GM12878 (cell line): ENCODE measurements around the gene STARD10. TPM values are rescaled to one million over a fixed set of nuclear protein-coding genes. Genes with fewer than 3 reads are reported as not detected.

Experiments used
- ATAC-seq: fragments of 200-7000 bp; cut with Tn5 transposase; 3 replicates; pipeline ENCODE4 v1.9.1; 2020; ENCODE audit warnings: mild to moderate bottlenecking, moderate library complexity
- BruUV-seq: library from RNA; stranded (reverse); fragments of 400-500 nt; replicated peaks from 2 replicates; lab custom pipeline; 2021; lab: Mats Ljungman, UMichigan
- CTCF ChIA-PET: fragments of 300-600 bp; sonication (Branson Sonifier 250); formaldehyde crosslinking; extraction: SDS; loops from one replicate; lab custom pipeline; 2021; ENCODE audit warnings: inconsistent platforms; lab: Yijun Ruan, JAX
- POLR2A ChIA-PET: fragments of 350-600 bp; formaldehyde crosslinking; extraction: SDS; loops from one replicate; lab custom pipeline; 2021; ENCODE audit warnings: inconsistent platforms; lab: Charles Lee
- RAD21 ChIA-PET: fragments of 300-600 bp; sonication (Branson Sonifier 250); formaldehyde crosslinking; loops from one replicate; lab custom pipeline; 2023; ENCODE audit warnings: antibody characterized with exemption; ENCODE audit not compliant: unreplicated experiment; lab: Charles Lee
- SMC1A ChIA-PET: fragments of 300-600 bp; sonication (Branson Sonifier 250); formaldehyde crosslinking; loops from one replicate; lab custom pipeline; 2023; ENCODE audit not compliant: unreplicated experiment, uncharacterized antibody; lab: Charles Lee
- DNase-seq: peaks from one replicate; pipeline ENCODE4 v3.0.0-alpha.2; 2011; ENCODE audit warnings: low read depth, low spot score
- FAIRE-seq: peaks from 3 replicates; lab custom pipeline; 2011; peaks lifted over from hg19 to GRCh38; lab: Jason Lieb, UNC
- H2AFZ ChIP-seq: 2 replicates; pipeline ENCODE4 v1.6.0; 2011; ENCODE audit warnings: low read depth, low read length, control low read depth; ENCODE audit not compliant: control insufficient read depth
- H3K27ac ChIP-seq: 2 replicates; pipeline ENCODE4 v1.5.1; 2011; ENCODE audit warnings: control low read depth; ENCODE audit not compliant: control insufficient read depth, insufficient read depth
- H3K27me3 ChIP-seq, 2 experiments: replicated peaks in 1 of 2; 2 replicates each; pipeline versions ENCODE4 v1.6.0 to v1.6.1; 2011; ENCODE audit warnings: low read length in 1 of 2; ENCODE audit not compliant: control insufficient read depth in 2 of 2, insufficient read depth in 2 of 2
- H3K36me3 ChIP-seq, 2 experiments: 2 replicates each; pipeline ENCODE4 v1.5.1; 2011; ENCODE audit warnings: low read length in 1 of 2; ENCODE audit not compliant: control insufficient read depth in 2 of 2, insufficient read depth in 2 of 2
- H3K4me1 ChIP-seq: 2 replicates; pipeline ENCODE4 v1.6.1; 2011; ENCODE audit warnings: mild to moderate bottlenecking, low read length, moderate library complexity, mixed read lengths; ENCODE audit not compliant: control insufficient read depth, insufficient read depth
- H3K4me2 ChIP-seq: 2 replicates; pipeline ENCODE4 v1.6.0; 2011; ENCODE audit warnings: control low read depth; ENCODE audit not compliant: control insufficient read depth, insufficient read depth
- H3K4me3 ChIP-seq: fragments of 200-600 bp; sonication (generic); 2 replicates; pipeline ENCODE4 v1.5.1; 2016
- H3K79me2 ChIP-seq: 2 replicates; pipeline ENCODE4 v1.6.0; 2011; ENCODE audit warnings: low read length; ENCODE audit not compliant: control insufficient read depth, insufficient read depth
- H3K9ac ChIP-seq: 2 replicates; pipeline ENCODE4 v1.8.0; 2011; ENCODE audit warnings: low read length, control low read depth, mixed read lengths; ENCODE audit not compliant: control insufficient read depth, insufficient read depth
- H3K9me3 ChIP-seq: replicated peaks from 3 replicates; pipeline ENCODE4 v1.5.1; 2011; ENCODE audit warnings: mild to moderate bottlenecking, low read length; ENCODE audit not compliant: control insufficient read depth, insufficient read depth
- H4K20me1 ChIP-seq: 2 replicates; pipeline ENCODE4 v1.6.0; 2011; ENCODE audit not compliant: control insufficient read depth, insufficient read depth
- CBX3 ChIP-seq: fragments of 200-600 bp; sonication (generic); IDR thresholded peaks from 2 replicates; pipeline ENCODE4 v1.6.1; 2016; ENCODE audit warnings: low read depth, borderline replicate concordance
- HDAC2 ChIP-seq: fragments of 200-600 bp; sonication (generic); IDR thresholded peaks from 2 replicates; pipeline ENCODE4 v1.6.1; 2017
- MEF2B ChIP-seq: fragments of 450-650 bp; IDR thresholded peaks from 2 replicates; pipeline ENCODE4 v1.6.1; 2018; ENCODE audit warnings: mild to moderate bottlenecking, moderate library complexity; ENCODE audit not compliant: partially characterized antibody, poor library complexity, severe bottlenecking
- NR2C2 ChIP-seq: IDR thresholded peaks from 2 replicates; pipeline ENCODE4 v1.6.1; 2011; ENCODE audit warnings: borderline replicate concordance, low read depth; ENCODE audit not compliant: control insufficient read depth, insufficient read length
- PAX5 ChIP-seq: IDR thresholded peaks from 2 replicates; pipeline ENCODE4 v1.6.1; 2011; ENCODE audit warnings: low read depth, low read length, borderline replicate concordance
- RAD51 ChIP-seq: fragments of 450-650 bp; IDR thresholded peaks from 2 replicates; pipeline ENCODE4 v1.6.1; 2016; ENCODE audit warnings: moderate library complexity, mild to moderate bottlenecking, inconsistent platforms
- RBBP5 ChIP-seq: fragments of 200-600 bp; sonication (generic); conservative IDR thresholded peaks from 2 replicates; pipeline ENCODE4 v1.6.1; 2016
- REST ChIP-seq: IDR thresholded peaks from 2 replicates; pipeline ENCODE4 v1.6.1; 2012; ENCODE audit warnings: mild to moderate bottlenecking, low read depth, low read length
- SUZ12 ChIP-seq: fragments of 200-600 bp; sonication (generic); IDR thresholded peaks from one replicate; pipeline ENCODE4 v1.6.1; 2018; ENCODE audit warnings: antibody characterized with exemption, mild to moderate bottlenecking; ENCODE audit not compliant: unreplicated experiment
- TCF7 ChIP-seq: IDR thresholded peaks from 2 replicates; pipeline ENCODE4 v1.6.1; 2014; ENCODE audit warnings: antibody characterized with exemption, borderline replicate concordance
- USF1 ChIP-seq: IDR thresholded peaks from 2 replicates; pipeline ENCODE4 v1.6.1; 2011; ENCODE audit warnings: borderline replicate concordance, low read depth, mild to moderate bottlenecking, moderate library complexity, mixed read lengths, low read length; ENCODE audit not compliant: insufficient read depth; ENCODE audit errors: extremely low read length
- WGBS: methylation state at CpG from one replicate; pipeline ENCODE4 v1.1.6; 2016; ENCODE audit warnings: low lambda C conversion rate; ENCODE audit not compliant: insufficient replicate concordance, insufficient coverage; ENCODE audit errors: missing lambda C conversion rate; 5-methylcytosine and 5-hydroxymethylcytosine counted together
- in situ Hi-C: fragments of 300-500 bp; cut with MboI; formaldehyde crosslinking; loops from 9 replicates; pipeline ENCODE4 v1.14.3; 2018; ENCODE audit warnings: mixed read lengths
- intact Hi-C: fragments of 100-400 bp; cut with micrococcal nuclease; formaldehyde crosslinking; loops from one replicate; pipeline ENCODE4 v1.14.2; 2022; ENCODE audit not compliant: unreplicated experiment
- polyA plus RNA-seq, 11 experiments: library from polyadenylated mRNA; depleted of rRNA in 4 of 11; unstranded in 6 of 11; stranded (reverse) in 5 of 11; fragments of >200 nt; fragmentation: Nextera tagmentation in 4 of 11; fragmentation: Illumina TruSeq in 1 of 11; extraction: Ambion mirVana in 4 of 11; extraction: Trizol in 1 of 11; gene quantifications; 1 replicate in 1 of 11; 2 replicates in 10 of 11; pipeline versions ENCODE4 v1.2.1 to v1.2.3, GENCODE V29; 2011 to 2016; ENCODE audit warnings: inconsistent platforms in 2 of 11, missing spikeins in 2 of 11, low read depth in 1 of 11
- total RNA-seq, 4 experiments: library from RNA; depleted of rRNA in 3 of 4; stranded (reverse); fragments of >200 nt in 3 of 4; fragmentation: Illumina TruSeq in 1 of 4; extraction: Trizol in 1 of 4; gene quantifications; 2 replicates each; pipeline versions ENCODE4 v1.2.1 to v1.2.3, GENCODE V29; 2013 to 2021

STARD10 gene
- total and polyA plus RNA-seq, 10 of the 15 experiments (the other 5 are each of a cell fraction or from before 2014, with no cell fraction given) = 0.15 to 43.2 (median 23.1) TPM

- intact Hi-C loops (no loop called here), in situ Hi-C loops (no loop called here)
- H3K36me3 ChIP-seq = no peaks in the 10 kb centered on the region
- H4K20me1 ChIP-seq = no peaks in the 10 kb centered on the region
- no peak for FAIRE-seq
- ChIA-PET RAD21 (no interaction called here), CTCF (interaction anchor here (1.5 kb wide), 1 partner anchor 23 kb away, joined by 3 read pairs; no protein-coding TSS in a partner anchor), SMC1A (interaction anchor here (1.1 kb wide), 1 partner anchor 10 kb away, joined by 4 read pairs; no protein-coding TSS in a partner anchor), POLR2A (no interaction called here)
- H3K27me3 ChIP-seq = no peaks in the 10 kb centered on the region
- no peak overlapping the region for H3K4me3 ChIP-seq
- H3K9me3 ChIP-seq = no peaks in the 10 kb centered on the region
- BruUV-seq = no TSS peak
- H2AFZ ChIP-seq = no peak overlapping the region
- ATAC-seq = no peak
- H3K9ac ChIP-seq = no peak overlapping the region
- H3K79me2 ChIP-seq = no peaks in the 10 kb centered on the region
- no peak overlapping the region for H3K4me2 ChIP-seq
- H3K4me1 ChIP-seq = no peaks in the 10 kb centered on the region
- 59% methylated on average over 4 of the region's 4 CpGs for WGBS
- no peak for DNase-seq
- H3K27ac ChIP-seq = no peak overlapping the region
- TF ChIP-seq HDAC2 = no peak
These were observed 24.2 kb downstream of the STARD10 start for GRCh38 chr11:72769680-72770079.

- H3K27ac ChIP-seq = no peak overlapping the region
- H3K36me3 ChIP-seq = no peaks in the 10 kb centered on the region
- ChIA-PET SMC1A (no interaction called here), CTCF (interaction anchor here (1.7 kb wide), 1 partner anchor 25 kb away, joined by 6 read pairs; the partner anchor contains the start of gene STARD10), POLR2A (no interaction called here), RAD21 (no interaction called here)
- H3K9ac ChIP-seq = no peak overlapping the region
- H3K4me3 ChIP-seq = no peak overlapping the region
- H4K20me1 ChIP-seq = no peaks in the 10 kb centered on the region
- in situ Hi-C loops (no loop called here), intact Hi-C loops (no loop called here)
- no peak overlapping the region for H3K4me2 ChIP-seq
- no peak for FAIRE-seq
- TF ChIP-seq USF1 (no peak), NR2C2 (no peak), CBX3 (no peak), SUZ12 (no peak), MEF2B (no peak), RBBP5 (no peak), PAX5 (no peak), RAD51 (no peak), TCF7 (no peak), REST (no peak)
- no TSS peak for BruUV-seq
- H2AFZ ChIP-seq = no peak overlapping the region
- DNase-seq = no peak
- WGBS = 82% methylated on average over 3 of the region's 3 CpGs
- no peaks in the 10 kb centered on the region for H3K27me3 ChIP-seq
- no peaks in the 10 kb centered on the region for H3K9me3 ChIP-seq
- H3K79me2 ChIP-seq = no peaks in the 10 kb centered on the region; the same call in 1 of the 2 replicates
- no peak for ATAC-seq
- H3K4me1 ChIP-seq = peaks cover 9% of the 10 kb centered on the region
These were observed 25.3 kb downstream of the STARD10 start for GRCh38 chr11:72768581-72768980.
